Gastrocnemius medialis (tissue), 4 donors: ENCODE results near the gene LRRC3B. TPM values are rescaled to one million over a fixed set of nuclear protein-coding genes. Genes with fewer than 3 reads are reported as not detected.

ENCODE experiments used
- ATAC-seq, 2 donors: fragments of 150-250 bp; one replicate each; pipeline ENCODE4 v1.9.1; 2016
- DNase-seq, 2 donors: peaks; one replicate each; pipeline ENCODE4 v3.0.0-alpha.2; 2019
- H3K27ac ChIP-seq, 4 donors: fragments of 200-600 bp; sonication (generic); 1 replicate in 1 of 4; 2 replicates in 3 of 4; pipeline ENCODE4 v1.5.1; 2016 to 2018; ENCODE audit warnings: mild to moderate bottlenecking in 2 of 4, moderate library complexity in 1 of 4
- H3K27me3 ChIP-seq, 3 donors: fragments of 200-600 bp; sonication (generic) in 2 of 3; 1 replicate in 1 of 3; 2 replicates in 2 of 3; pipeline versions ENCODE4 v1.5.1 to v1.6.0; 2016 to 2019; ENCODE audit warnings: mild to moderate bottlenecking in 1 of 3, moderate library complexity in 1 of 3
- H3K36me3 ChIP-seq, 2 donors: fragments of 200-600 bp; sonication (generic) in 1 of 2; one replicate each; pipeline ENCODE4 v1.5.1; 2017 to 2018
- H3K4me1 ChIP-seq, 2 donors: fragments of 200-600 bp; sonication (generic) in 1 of 2; one replicate each; pipeline ENCODE4 v1.5.1; 2016 to 2017; ENCODE audit warnings: mild to moderate bottlenecking in 2 of 2
- H3K4me3 ChIP-seq, 4 donors: fragments of 200-600 bp; sonication (generic) in 3 of 4; 1 replicate in 1 of 4; 2 replicates in 3 of 4; pipeline ENCODE4 v1.5.1; 2016 to 2019; ENCODE audit warnings: mild to moderate bottlenecking in 2 of 4
- H3K9me3 ChIP-seq, 3 donors: fragments of 200-600 bp; sonication (generic) in 2 of 3; 1 replicate in 1 of 3; 2 replicates in 2 of 3; pipeline ENCODE4 v1.5.1; 2016 to 2019
- POLR2A ChIP-seq, 2 donors: fragments of 450-650 bp; IDR thresholded peaks; one replicate each; pipeline ENCODE4 v1.6.1; 2017; ENCODE audit warnings: antibody characterized with exemption in 2 of 2, mild to moderate bottlenecking in 2 of 2, moderate library complexity in 2 of 2
- in situ Hi-C, 4 donors: fragments of 200-750 bp; cut with MboI; loops; one replicate each; pipeline versions ENCODE4 v1.15.0 to v1.8.0; 2017; ENCODE audit warnings: low sequenced_read_pairs in 4 of 4
- intact Hi-C: fragments of 100-400 bp; cut with DNase I; formaldehyde crosslinking; loops from one replicate; pipeline ENCODE4 v1.15.1; 2023; ENCODE audit warnings: low total_unique reads
- total RNA-seq, 4 donors: library from RNA; depleted of rRNA; stranded (reverse); fragments of >200 nt; gene quantifications; one replicate each; pipeline versions ENCODE4 v1.1.0 to v1.2.3, GENCODE V29; 2016
- TF ChIP-seq, protein P1 (sequence below), 5 experiments: fragments of 450-650 bp in 3 of 5; fragments of 200-600 bp in 2 of 5; sonication (generic) in 2 of 5; IDR thresholded peaks in 4 of 5; conservative IDR thresholded peaks in 1 of 5; 1 replicate in 4 of 5; 2 replicates in 1 of 5; pipeline ENCODE4 v1.5.1; 2016 to 2019; ENCODE audit warnings: antibody characterized with exemption in 5 of 5, mild to moderate bottlenecking in 3 of 5, moderate library complexity in 3 of 5

LRRC3B gene
- total RNA-seq, 4 donors from 2014 or later = 0.07 to 4.4 (median 1.3) TPM

DNA sequence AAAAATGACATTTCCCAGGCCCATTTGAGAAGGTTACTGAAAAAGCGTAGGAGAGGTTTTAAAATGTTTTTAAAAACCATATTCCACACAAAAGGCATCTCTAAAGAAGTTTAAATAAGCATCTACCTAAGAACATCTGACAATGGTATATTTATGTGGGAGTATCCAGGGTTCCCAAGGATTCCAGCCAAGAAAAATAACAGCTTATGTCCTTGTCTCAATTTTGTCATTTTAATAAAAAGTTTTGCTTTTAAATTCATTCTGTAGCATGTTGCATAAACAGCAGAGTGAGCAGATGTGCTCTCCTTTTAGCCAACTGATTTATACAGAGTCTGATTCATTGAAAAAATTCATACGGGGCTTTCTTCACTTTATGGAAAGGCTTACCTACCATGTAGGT is 129.9 kb downstream of the LRRC3B start:
- Histone ChIP-seq H3K27me3 (no peaks in the 10 kb centered on the region), H3K9me3 (no peaks in the 10 kb centered on the region), H3K36me3 (no peaks in the 10 kb centered on the region), H3K4me1 (no peaks in the 10 kb centered on the region), H3K4me3 (no peak overlapping the region), H3K27ac (no peak overlapping the region)
- DNase-seq (no peak), ATAC-seq (no peak)
- intact Hi-C loops = no loop called here
- no peak for TF ChIP-seq POLR2A (IDR thresholded peaks at IDR 0.05)
- TF ChIP-seq, protein P1, sequence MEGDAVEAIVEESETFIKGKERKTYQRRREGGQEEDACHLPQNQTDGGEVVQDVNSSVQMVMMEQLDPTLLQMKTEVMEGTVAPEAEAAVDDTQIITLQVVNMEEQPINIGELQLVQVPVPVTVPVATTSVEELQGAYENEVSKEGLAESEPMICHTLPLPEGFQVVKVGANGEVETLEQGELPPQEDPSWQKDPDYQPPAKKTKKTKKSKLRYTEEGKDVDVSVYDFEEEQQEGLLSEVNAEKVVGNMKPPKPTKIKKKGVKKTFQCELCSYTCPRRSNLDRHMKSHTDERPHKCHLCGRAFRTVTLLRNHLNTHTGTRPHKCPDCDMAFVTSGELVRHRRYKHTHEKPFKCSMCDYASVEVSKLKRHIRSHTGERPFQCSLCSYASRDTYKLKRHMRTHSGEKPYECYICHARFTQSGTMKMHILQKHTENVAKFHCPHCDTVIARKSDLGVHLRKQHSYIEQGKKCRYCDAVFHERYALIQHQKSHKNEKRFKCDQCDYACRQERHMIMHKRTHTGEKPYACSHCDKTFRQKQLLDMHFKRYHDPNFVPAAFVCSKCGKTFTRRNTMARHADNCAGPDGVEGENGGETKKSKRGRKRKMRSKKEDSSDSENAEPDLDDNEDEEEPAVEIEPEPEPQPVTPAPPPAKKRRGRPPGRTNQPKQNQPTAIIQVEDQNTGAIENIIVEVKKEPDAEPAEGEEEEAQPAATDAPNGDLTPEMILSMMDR (IDR thresholded peaks at IDR 0.05 in 4 of 5, conservative IDR thresholded peaks at IDR 0.05 in 1 of 5) = no peak
- in situ Hi-C loops = no loop called here

DNA sequence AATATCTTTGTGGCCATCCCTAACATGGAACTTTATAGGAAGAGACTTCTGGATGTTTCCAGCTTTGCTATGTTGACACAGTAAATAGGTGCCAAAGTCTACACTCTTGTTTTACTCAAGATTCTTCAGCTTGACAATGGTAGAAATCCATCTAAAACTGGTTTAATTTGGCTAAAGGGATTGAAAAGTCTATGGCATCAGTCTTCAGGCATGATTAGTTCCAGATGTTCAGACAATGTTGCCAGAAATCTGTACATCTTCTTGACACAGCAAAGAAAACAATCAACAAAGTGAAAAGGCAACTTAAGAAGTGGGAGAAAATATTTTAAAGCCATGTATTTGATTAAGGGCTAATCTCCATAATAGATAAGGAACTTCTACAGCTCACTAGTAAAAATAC is 130.5 kb downstream of the LRRC3B start:
- Histone ChIP-seq H3K27ac (no peak overlapping the region), H3K4me3 (no peak overlapping the region), H3K36me3 (no peaks in the 10 kb centered on the region), H3K27me3 (no peaks in the 10 kb centered on the region), H3K4me1 (no peaks in the 10 kb centered on the region), H3K9me3 (no peaks in the 10 kb centered on the region)
- ATAC-seq (no peak), DNase-seq (no peak)
- intact Hi-C loops = no loop called here
- TF ChIP-seq, protein P1 (IDR thresholded peaks at IDR 0.05 in 4 of 5, conservative IDR thresholded peaks at IDR 0.05 in 1 of 5) = no peak
- no peak for TF ChIP-seq POLR2A (IDR thresholded peaks at IDR 0.05)
- in situ Hi-C loops = no loop called here

GRCh38 chr3:26757978-26758377 is 135.4 kb downstream of the LRRC3B start:
- TF ChIP-seq POLR2A (IDR thresholded peaks at IDR 0.05) = no peak
- TF ChIP-seq, protein P1 (IDR thresholded peaks at IDR 0.05 in 4 of 5, conservative IDR thresholded peaks at IDR 0.05 in 1 of 5) = no peak
- intact Hi-C loops = no loop called here
- no peaks in the 10 kb centered on the region for H3K27me3 ChIP-seq
- H3K4me1 ChIP-seq = no peaks in the 10 kb centered on the region
- H3K36me3 ChIP-seq = no peaks in the 10 kb centered on the region
- DNase-seq = no peak
- in situ Hi-C loops = no loop called here
- no peaks in the 10 kb centered on the region for H3K9me3 ChIP-seq
- ATAC-seq = no peak
- H3K27ac ChIP-seq = no peak overlapping the region
- no peak overlapping the region for H3K4me3 ChIP-seq
